Activated CD8-positive, alpha-beta memory T cell treated with anti-CD3 and anti-CD28 coated beads for 1 hour (primary cell): Measurements from ENCODE around the gene KLF4.

Experiments
- DNase-seq, 2 donors: peaks; one replicate each; pipeline ENCODE4 v3.0.0-alpha.2; 2020; ENCODE audit warnings: low read depth in 1 of 2; ENCODE audit errors: extremely low read depth in 1 of 2

KLF4 gene

DNA sequence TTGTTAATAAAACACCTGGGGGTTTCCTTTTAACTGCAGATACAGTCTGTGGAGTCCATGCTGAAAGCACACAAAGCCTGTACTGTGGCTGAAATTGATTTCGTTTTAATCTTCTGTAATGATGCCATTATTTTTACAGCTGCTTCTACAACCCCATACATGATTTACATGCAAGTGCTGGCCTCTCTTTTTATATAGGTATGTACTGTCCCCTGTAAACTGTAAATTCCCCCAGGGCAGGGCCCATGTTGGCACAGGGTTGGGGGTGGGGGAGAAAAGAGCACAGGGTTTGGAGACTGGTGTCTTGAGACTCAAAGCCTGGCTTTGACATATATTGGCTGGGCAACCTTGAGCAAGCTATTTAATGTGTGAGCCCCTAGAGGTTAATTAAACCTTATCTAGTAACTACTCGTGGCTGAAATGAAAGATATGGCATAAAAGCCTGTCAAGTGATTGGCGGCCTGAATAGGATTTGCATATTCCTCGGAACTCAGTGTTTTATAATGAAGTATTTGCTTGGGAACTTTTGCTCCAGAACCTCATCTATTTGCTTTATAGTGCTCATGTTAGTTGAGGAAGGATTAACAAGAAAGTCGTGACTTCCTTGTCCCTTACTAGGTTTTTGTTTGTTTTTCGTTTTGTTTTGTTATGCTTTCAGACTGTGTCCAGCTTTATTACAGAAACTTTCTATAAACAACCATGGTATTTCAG lies 34.0 kb downstream of the KLF4 start:
- no peak for DNase-seq

DNA sequence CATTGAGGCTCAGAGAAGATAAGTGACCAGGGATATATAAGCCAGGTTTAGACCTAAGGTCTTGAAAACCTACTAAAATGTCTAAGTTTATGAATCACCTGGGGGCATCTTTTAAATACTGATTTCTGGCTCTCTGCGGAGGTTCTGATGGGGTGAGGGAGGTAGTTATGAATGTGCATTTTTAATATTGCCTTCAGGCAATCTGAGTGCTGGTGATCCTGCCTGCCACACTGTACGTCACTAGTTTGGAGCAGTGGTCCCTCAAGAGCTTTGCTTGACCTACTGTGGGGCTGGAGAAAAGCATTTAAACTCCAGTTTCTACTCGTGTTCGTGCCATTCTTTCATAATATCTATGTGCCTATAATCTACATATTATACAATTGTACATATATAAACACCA lies 36.1 kb downstream of the KLF4 start:
- DNase-seq, result no peak

DNA sequence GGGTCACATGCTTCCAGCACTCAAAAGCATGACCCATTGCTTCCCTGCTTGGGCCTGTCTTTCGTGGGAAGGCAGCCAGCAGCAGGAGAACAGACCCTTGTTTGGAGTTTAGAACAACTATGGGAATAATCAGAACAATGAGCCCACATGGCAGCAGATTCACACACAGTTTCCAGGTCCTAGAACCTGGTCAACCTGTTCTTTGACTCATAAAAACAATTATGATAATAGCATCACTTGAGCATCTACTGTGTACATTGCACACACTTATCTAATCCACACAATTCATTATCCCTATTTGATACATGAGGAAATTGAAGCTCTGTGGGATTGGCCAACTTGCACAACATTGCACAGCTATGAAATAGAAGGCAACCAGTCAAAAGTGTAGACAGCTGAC lies 41.7 kb downstream of the KLF4 start:
- no peak for DNase-seq

DNA sequence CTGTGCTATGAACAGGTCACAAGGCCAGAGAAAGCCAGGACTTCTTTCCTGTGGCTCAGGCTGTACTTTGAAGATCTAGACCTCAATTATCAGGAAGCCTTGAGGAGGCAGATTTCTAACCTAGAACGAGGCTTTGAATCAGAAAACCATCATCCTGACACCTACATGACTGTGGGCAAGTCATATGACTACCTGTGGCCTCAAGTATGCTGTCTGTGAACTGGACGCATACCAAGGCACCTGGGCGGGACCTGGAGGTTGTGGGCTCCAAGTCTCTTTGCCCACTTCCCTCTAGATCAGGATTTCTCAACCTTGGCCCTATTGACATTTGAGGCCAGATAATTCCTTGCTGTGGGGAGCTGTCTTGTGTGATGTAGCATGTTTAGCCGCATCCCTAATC lies 42.5 kb downstream of the KLF4 start:
- no peak for DNase-seq

DNA sequence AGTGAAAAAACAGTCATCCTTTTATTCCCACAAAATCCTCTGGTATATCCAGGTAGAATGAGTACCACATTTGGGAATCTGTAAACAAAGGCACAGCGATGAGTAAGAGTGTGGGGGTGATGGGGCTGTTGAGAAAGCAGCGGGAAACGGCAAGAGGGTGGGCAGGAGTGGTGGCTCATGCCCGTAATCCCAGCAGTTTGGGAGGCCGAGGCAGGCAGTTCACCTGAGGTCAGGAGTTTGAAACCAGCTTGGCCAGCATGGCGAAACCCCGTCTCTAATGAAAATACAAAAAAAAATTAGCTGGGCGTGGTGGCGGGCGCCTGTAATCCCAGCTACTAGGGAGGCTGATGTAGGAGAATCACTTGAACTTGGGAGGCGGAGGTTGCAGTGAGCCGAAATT lies 43.1 kb downstream of the KLF4 start:
- no peak for DNase-seq

DNA sequence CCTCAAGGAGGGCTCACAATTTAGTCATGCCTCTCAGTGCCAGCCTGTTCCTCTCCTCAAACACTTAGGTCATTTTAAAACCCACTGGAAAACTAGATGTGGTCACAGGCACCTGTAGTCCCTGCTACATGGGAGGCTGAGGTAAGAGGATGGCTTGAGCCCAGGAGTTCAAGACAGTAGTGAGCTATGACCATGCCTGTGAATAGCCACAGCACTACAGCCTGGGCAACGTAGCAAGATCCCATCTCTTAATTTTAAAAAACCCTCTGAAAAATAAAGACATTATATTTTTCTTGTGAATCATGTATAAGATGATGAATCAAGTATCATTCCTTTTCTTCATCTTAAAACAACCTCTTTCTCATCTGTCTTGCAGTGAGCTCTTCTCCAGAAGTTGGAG lies 45.8 kb downstream of the KLF4 start:
- DNase-seq, result no peak

DNA sequence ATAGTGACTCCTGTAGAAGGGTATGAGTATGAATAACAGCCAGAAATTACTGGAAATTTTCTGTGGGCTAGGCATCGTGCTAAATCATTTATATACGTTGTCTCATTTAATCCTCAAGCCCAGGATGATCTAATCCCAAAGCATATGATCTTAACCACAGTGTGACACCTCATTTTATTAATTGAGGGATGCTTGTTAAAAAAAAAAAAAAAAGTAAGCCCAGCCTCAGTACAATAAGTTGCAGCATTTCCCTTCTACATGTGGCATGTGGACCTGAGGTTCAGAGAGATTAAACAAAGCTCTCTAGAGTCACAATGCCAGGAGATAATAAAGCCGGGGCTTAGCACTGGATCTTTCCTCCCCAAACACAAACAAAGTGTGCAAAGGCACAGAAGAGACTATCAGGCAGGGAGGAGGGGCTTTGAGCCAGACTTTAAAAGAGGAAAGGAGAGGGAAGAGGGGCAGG lies 49.5 kb downstream of the KLF4 start:
- DNase-seq, result no peak

DNA sequence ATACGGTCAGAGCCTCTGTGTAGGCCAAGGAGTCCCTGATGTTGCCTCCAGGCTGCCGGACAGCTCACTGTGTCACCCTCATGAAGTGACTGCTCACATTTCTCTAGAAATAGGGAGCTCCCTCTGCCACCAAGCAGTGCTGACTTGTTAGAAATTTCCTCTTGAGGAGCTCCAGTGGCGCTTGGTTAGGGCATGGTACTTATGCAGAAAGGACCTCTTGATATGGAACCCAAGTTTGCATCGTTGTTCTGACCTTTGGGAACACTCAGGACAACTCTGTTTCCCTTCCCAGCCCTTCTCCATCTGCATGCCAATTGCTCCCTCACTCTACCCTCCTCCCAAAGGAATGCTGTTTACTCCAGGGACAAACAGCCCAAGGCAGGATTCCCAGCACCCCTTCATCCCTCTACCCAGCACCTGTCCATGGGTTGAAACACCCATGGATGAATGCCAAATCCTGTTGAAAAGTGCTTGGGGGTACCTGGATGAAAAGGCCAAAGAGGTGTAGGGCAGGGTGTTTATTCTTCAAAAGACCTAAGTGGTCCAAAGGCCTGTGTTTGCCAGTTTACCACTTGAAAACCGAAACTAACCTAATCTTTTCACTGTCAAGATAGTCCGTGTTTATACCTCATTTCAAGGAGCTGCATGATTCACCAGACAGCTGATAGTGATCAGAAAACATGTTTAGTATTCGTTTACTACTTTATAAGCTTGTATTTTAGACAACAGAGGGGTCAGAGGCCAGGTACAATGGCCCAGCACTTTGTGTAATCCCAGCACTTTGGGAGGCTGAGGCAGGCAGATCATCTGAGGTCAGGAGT lies 51.1 kb downstream of the KLF4 start:
- no peak for DNase-seq

DNA sequence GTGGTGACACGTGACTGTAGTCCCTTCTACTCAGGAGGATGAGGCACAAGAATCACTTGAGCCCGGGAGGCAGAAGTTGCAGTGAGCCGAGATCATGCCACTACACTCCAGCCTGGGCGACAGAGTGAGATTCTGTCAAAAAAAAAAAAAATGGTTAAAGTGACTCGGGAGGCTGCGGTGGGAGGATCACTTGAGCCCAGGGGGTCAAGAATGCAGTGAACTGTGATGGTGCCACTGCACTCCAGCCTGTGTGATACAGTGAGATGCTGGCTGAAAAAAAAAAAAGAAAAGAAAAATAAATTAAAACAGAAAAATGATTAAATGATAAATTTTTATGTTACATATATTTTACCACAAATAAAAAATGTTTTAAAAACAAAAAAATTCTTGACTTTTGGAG lies 51.9 kb downstream of the KLF4 start:
- no peak for DNase-seq

DNA sequence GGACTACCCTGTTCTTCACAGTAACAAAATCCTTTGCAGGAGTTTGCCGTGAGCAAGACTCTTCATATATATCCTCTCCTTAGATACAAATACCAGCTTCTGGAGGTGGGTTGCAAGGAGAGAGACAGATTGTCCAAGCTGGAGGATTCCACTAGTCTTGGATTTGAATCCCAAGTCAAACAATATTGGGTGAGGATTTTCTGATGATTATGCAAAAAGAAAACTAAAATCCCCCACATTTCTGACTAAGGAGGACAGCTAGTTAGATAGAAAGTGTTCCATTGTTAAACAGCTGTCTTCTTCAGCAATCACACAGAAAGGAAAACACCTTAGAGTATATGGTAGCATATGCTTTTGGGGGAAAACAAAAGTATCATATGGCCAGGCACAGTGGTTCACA lies 54.2 kb downstream of the KLF4 start:
- no peak for DNase-seq
